Measurements from ENCODE around the gene JAZF1. TPM values are rescaled to one million over a fixed set of nuclear protein-coding genes. Genes with fewer than 3 reads are reported as not detected.

Gene JAZF1
- polyA plus RNA-seq, 3 donors: 12.1 to 18.1 (median 17.2) TPM

GRCh38 chr7:27802999-27803398 lies 377.6 kb downstream of the JAZF1 start:
- TF ChIP-seq, protein P1, sequence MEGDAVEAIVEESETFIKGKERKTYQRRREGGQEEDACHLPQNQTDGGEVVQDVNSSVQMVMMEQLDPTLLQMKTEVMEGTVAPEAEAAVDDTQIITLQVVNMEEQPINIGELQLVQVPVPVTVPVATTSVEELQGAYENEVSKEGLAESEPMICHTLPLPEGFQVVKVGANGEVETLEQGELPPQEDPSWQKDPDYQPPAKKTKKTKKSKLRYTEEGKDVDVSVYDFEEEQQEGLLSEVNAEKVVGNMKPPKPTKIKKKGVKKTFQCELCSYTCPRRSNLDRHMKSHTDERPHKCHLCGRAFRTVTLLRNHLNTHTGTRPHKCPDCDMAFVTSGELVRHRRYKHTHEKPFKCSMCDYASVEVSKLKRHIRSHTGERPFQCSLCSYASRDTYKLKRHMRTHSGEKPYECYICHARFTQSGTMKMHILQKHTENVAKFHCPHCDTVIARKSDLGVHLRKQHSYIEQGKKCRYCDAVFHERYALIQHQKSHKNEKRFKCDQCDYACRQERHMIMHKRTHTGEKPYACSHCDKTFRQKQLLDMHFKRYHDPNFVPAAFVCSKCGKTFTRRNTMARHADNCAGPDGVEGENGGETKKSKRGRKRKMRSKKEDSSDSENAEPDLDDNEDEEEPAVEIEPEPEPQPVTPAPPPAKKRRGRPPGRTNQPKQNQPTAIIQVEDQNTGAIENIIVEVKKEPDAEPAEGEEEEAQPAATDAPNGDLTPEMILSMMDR (IDR thresholded peaks at IDR 0.05): no peak

GRCh38 chr7:27799212-27799611 lies 381.4 kb downstream of the JAZF1 start:
- Mint-ChIP-seq H3K27ac (no peak overlapping the region), H3K9me3 (no peaks in the 10 kb centered on the region), H3K4me3 (no peak overlapping the region), H3K36me3 (peaks cover 65 to 73% of the 10 kb centered on the region in 2 donors), H3K4me1 (no peaks in the 10 kb centered on the region), H3K27me3 (ENCODE audit: low read depth in 3 of 3) (peaks cover 0 to 2% (median 0%) of the 10 kb centered on the region in 3 donors)
- no peak overlapping the region for H3K4me2 ChIP-seq (replicated peaks; ENCODE audit: extremely low read depth, low read length, poor library complexity, severe bottlenecking)
- no peak for DNase-seq
- no peaks in the 10 kb centered on the region for H3K4me1 ChIP-seq (ENCODE audit: control insufficient read depth in 1 of 2, insufficient read depth in 2 of 2, low read length in 2 of 2)
- H3K36me3 ChIP-seq (replicated peaks in 1 of 2; ENCODE audit: control insufficient read depth in 1 of 2, insufficient read depth in 2 of 2, low read length in 2 of 2): peaks cover 58 to 91% of the 10 kb centered on the region in 2 donors
- H3K79me2 ChIP-seq (ENCODE audit: insufficient read depth, low read length): no peaks in the 10 kb centered on the region
- H3K9ac ChIP-seq (ENCODE audit: insufficient read depth, low read length, poor library complexity, severe bottlenecking): no peak overlapping the region
- intact Hi-C loops (cut with micrococcal nuclease): no loop called here
- peaks cover 8% of the 10 kb centered on the region for H4K20me1 ChIP-seq (ENCODE audit: insufficient read depth, low read length)
- WGBS (ENCODE audit: insufficient coverage): no CpG with 5 or more reads among the region's 2 CpGs
- TF ChIP-seq, protein P1 (IDR thresholded peaks at IDR 0.05): no peak
- no peak overlapping the region for H3K4me3 ChIP-seq (replicated peaks in 1 of 3; ENCODE audit: low read depth in 2 of 3, low read length in 3 of 3)
- no peak overlapping the region for H3K27ac ChIP-seq (ENCODE audit: low read depth in 1 of 2, low read length in 2 of 2)
- no peaks in the 10 kb centered on the region for H3K9me3 ChIP-seq (replicated peaks in 1 of 2; ENCODE audit: control insufficient read depth in 1 of 2, insufficient read depth in 1 of 2, low read length in 2 of 2)
- no peaks in the 10 kb centered on the region for H3K27me3 ChIP-seq (ENCODE audit: control insufficient read depth in 2 of 2, insufficient read depth in 2 of 2, low read length in 2 of 2)
- H2AFZ ChIP-seq (ENCODE audit: insufficient read depth, low read depth, low read length, poor library complexity, severe bottlenecking): no peak overlapping the region

More at GRCh38 chr7:27802999-27803398, 377.6 kb downstream of the JAZF1 start:
- Histone ChIP-seq H4K20me1 (ENCODE audit: insufficient read depth, low read length) (peaks cover 19% of the 10 kb centered on the region), H3K27me3 (ENCODE audit: control insufficient read depth in 2 of 2, insufficient read depth in 2 of 2, low read length in 2 of 2) (no peaks in the 10 kb centered on the region), H3K79me2 (ENCODE audit: insufficient read depth, low read length) (no peaks in the 10 kb centered on the region), H3K4me3 (replicated peaks in 1 of 3; ENCODE audit: low read depth in 2 of 3, low read length in 3 of 3) (no peak overlapping the region), H3K4me1 (ENCODE audit: control insufficient read depth in 1 of 2, insufficient read depth in 2 of 2, low read length in 2 of 2) (no peaks in the 10 kb centered on the region), H3K27ac (ENCODE audit: low read depth in 1 of 2, low read length in 2 of 2) (no peak overlapping the region), H3K4me2 (replicated peaks; ENCODE audit: extremely low read depth, low read length, poor library complexity, severe bottlenecking) (no peak overlapping the region), H2AFZ (ENCODE audit: insufficient read depth, low read depth, low read length, poor library complexity, severe bottlenecking) (no peak overlapping the region), H3K36me3 (replicated peaks in 1 of 2; ENCODE audit: control insufficient read depth in 1 of 2, insufficient read depth in 2 of 2, low read length in 2 of 2) (peaks cover 29 to 78% of the 10 kb centered on the region in 2 donors), H3K9me3 (replicated peaks in 1 of 2; ENCODE audit: control insufficient read depth in 1 of 2, insufficient read depth in 1 of 2, low read length in 2 of 2) (no peaks in the 10 kb centered on the region), H3K9ac (ENCODE audit: insufficient read depth, low read length, poor library complexity, severe bottlenecking) (no peak overlapping the region)
- intact Hi-C loops (cut with micrococcal nuclease): no loop called here
- no peaks in the 10 kb centered on the region for H3K9me3 Mint-ChIP-seq
- no peak for DNase-seq
- peaks cover 2% of the 10 kb centered on the region for H3K4me1 Mint-ChIP-seq
- no peaks in the 10 kb centered on the region for H3K27me3 Mint-ChIP-seq (ENCODE audit: low read depth in 3 of 3)
- no CpG with 5 or more reads among the region's 2 CpGs for WGBS (ENCODE audit: insufficient coverage)
- H3K4me3 Mint-ChIP-seq: no peak overlapping the region
- H3K36me3 Mint-ChIP-seq: peaks cover 51 to 54% of the 10 kb centered on the region in 2 donors
- H3K27ac Mint-ChIP-seq: no peak overlapping the region
